HG03066 (cell line): Measurements from ENCODE around the gene TM6SF1.
"Not testable (repeated sequence)": the region's sequence is repeated elsewhere in the genome, so short reads cannot be mapped to it uniquely, and the experiment has no call there.

Source experiments
- ATAC-seq: cut with Tn5 transposase; IDR thresholded peaks from one replicate; pipeline ENCODE4 v1.9.1; 2021; ENCODE audit warnings: low read depth; ENCODE audit not compliant: unreplicated experiment

Gene TM6SF1

GRCh38 chr15:83114856-83115255, 7.4 kb downstream of the TM6SF1 start:
- ATAC-seq, result no peak

DNA sequence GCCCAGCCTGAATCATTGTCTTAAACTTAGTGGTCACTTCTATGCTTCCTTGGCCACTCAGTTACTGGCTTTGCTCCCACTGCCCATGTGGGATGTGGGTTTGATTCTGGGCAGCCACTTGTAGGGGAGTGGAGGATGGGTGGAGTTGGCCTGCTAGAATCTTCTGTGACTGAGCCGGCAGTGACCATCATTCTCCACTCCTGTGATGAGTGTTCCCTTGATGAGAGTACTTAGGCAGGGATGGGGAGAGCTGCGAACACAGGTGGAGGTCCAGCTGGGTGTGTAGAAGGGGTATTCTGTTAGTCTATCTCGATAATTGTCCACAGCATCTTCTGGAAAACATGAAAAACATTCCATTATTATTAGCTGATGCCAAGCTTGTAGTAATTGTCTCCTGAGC, 8.0 kb downstream of the TM6SF1 start:
- ATAC-seq, result no peak

- ATAC-seq, result peak; percentile 52
Measured at GRCh38 chr15:83115831-83116565, 8.6 kb downstream of the TM6SF1 start.

DNA sequence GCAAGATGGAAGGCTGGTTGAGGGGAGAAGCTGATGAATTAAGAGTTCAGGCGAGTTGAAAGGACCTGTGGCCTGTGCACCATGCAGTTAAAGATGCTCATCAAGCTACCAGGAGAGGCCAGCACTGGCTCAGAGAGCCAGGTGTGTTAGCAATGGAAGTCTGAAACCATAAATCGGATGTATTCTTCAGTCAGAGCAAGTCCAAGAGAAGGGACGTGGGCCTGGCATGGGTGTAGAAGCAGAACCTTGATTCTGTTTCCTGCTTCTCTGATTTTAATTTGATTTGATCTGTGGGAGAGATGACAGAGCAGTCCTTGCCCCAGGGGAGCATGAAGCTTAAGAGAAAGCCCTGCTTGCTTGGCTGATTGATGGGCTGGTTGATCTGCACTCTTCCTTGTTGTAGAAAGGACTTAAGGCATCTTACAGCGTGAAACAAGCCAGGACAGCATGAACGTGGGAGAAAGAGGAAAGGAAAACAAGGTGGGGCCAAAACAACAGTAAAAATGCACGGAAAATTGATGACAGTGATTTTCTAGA, 10.9 kb downstream of the TM6SF1 start:
- ATAC-seq, result no peak

GRCh38 chr15:83118968-83119367, 11.5 kb downstream of the TM6SF1 start:
- ATAC-seq, result no peak

DNA sequence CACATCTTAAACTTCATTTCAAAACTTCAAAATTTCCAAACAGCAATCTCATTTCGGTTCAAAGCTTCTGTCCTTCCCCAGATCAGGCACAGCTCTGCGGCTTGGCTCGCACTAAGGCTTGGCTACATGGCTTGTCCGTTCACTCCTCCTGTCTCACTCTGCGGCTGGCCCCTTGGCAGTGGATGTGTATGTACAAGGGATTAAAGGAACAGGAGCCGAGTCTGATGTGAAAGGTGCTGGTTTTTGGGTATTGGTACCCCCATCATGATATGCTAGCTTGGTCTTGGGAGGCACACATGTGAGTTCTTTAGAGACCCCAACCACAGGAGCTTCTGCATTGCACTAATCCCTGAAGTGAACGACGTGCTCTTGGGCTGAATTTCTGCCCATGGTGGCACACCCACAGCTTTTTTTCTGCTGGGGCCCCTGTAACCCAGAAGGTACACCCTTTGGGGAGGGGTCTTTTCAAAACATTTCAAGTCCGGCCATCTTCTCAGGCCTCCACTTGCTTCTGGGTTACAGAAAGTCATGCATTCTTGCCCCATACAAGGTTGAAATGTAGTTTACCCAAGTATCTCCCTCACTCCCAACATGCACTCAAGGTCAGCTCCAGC, 12.6 kb downstream of the TM6SF1 start:
- no peak for ATAC-seq

GRCh38 chr15:83123529-83123928, 16.1 kb downstream of the TM6SF1 start:
- no peak for ATAC-seq

DNA sequence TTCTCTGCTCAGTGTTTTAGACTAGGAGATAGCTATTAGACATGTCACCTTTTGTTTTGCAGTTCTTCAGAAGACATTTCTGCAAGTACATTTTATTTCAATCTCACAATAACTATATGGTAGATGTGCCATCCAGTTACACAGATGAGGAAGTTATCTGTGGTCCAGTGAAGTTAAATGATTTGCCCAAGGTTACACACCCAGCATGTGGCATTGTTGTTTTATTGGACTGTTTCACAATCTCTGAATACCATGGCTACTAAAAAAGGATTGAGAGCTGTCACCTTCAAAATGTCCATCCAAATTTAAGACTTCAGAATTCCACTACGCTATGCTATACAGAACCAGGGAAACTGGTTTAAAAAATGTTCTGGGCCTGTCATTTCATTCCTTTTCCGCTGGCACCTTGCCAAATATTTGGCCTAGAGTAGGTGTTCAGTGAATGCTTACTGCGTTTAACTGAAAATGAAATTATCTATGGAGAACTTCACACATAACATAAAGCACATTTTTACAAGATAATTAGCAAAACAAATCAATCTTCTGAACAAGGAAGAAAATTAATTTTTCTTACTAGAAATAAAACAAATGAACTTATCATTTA, 20.2 kb downstream of the TM6SF1 start:
- ATAC-seq, result no peak

DNA sequence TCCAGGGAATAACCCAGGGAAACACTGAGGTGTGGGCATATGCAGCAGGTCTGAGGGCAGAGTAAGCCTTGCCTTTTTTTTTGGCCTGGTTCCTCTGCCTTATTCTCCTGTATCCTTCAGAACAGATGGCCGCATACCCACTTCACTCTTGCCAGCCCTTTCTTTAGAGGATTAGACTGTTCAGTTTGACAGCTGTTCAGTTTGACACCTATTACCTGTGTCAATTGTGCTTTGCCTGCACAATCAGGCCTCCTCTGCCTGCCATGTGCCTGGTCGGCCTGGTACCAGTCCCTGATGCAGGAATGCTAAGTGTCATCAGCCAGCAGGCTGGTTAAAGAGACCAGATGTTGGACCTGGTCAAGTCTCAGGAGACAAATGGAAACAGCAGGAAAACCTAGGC, 22.3 kb downstream of the TM6SF1 start:
- no peak for ATAC-seq

GRCh38 chr15:83132861-83133523, 25.5 kb downstream of the TM6SF1 start:
- ATAC-seq, result no peak

- not testable (repeated sequence) for ATAC-seq
Measured at GRCh38 chr15:83142151-83142550, 34.7 kb downstream of the TM6SF1 start.

- ATAC-seq, result no peak
Measured at GRCh38 chr15:83144771-83145170, 37.3 kb downstream of the TM6SF1 start.

DNA sequence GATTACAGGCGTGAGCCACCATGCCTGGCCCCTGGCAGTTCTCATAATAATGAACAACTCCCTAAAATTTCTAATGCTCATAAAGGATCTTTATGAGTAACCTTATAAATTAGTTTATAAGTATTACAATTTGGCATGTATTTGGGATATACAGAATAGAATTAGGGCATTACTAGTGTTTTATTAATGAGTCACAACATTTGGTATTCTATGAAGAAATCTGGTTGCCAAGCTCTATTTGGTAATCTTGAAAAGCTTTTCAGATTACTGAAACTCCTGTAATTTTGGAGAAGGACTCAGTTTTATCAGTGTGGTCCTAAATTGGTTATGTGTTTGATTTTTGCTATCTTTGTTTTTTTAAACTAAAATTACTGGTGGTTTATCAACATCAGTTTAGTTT, 45.8 kb downstream of the TM6SF1 start:
- no peak for ATAC-seq

DNA sequence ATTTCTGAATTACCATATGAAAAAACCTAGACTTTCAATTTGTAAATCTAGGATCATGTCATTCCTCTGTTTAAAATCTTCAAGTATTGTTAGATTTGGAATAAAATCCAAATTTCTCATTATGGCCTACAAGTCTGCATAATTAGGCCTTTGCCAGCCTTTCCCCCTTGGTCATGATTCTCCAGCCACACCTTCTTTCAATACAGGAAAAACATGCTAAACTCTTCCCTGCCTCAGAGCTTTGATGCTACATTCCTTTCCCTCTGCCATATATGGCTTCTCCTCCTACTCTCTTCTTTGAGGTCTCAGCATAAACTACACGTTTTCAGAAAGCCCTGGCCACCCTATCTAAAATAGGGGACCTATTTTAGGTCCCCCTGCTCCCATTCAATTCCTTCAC, 48.5 kb downstream of the TM6SF1 start:
- no peak for ATAC-seq

DNA sequence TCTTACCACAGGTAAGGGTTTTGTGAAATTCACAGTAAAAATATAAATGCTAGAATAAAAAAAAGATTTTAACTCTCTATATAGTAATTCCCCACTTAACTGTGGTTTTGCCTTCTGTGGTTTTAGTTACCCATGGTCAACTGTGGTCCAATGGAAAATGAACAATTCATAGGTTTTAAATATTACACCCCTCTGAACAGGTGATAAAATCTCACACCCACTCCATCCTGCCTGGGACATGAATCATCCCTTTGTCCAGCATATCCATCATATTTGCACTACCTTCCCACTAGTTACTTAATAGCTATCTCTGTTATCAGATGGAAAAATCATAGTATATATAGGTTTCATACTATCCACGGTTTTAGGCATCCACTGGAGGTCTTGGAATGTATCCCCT, 50.9 kb downstream of the TM6SF1 start:
- no peak for ATAC-seq

GRCh38 chr15:83160741-83161140, 53.3 kb downstream of the TM6SF1 start:
- no peak for ATAC-seq

DNA sequence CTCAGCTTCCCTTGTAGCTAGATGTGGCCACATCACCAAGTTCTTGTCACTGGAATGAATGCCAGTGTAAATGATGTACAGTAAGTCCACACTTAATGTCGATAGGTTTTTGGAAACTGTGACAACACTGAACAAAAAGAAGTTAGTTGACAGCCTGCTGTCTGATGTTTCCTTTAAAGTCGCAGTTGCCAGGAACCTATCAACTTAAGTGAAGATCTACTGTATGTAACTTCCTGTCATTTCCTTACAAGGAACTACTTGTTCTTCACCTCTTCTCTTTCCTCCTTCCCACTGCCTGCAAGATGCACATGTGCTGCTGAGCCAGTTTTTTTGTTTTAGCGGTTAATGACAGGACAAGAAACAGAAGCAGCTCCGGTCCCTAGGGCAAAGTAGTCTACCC, 55.6 kb downstream of the TM6SF1 start:
- no peak for ATAC-seq

DNA sequence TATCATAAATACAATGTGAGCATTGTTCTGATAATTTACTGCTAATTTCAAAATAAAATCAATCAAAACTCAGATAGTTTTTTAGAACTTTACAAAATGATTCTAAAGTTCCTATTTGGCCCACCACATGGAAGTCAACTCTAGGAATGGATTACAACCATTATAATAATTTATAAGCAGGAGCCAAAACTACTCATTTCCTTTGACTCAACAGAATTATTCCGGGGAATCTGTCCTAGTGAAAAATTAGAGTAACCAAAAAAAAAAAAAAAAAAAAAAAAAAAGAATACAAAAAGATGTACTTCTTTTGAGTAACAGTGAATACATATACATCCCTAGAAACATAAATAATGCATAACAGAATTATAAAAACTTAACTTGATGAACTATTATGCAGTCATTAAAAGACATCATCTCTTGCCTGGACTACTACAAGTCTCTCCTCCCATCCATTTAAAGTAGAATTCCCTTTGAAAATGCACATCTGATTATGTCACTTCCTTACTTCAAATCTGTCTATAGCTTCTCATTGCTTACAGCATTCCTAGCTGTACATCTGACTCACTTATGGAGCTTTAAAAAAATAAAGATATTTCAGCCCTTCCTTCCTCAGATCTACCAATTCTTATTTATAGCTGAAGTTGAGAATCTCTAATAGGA, 56.8 kb downstream of the TM6SF1 start:
- ATAC-seq, result no peak

- ATAC-seq, result no peak
Measured at GRCh38 chr15:83164771-83165404, 57.4 kb downstream of the TM6SF1 start.

- no peak for ATAC-seq
Measured at GRCh38 chr15:83166218-83166617, 58.8 kb downstream of the TM6SF1 start.
